HL-60 (cell line): Measurements from ENCODE around the gene HOXA7.

Experiments used
- DNase-seq, 2 experiments: peaks; one replicate each; pipeline ENCODE4 v3.0.0-alpha.2; 2010 to 2020; ENCODE audit warnings: low read depth in 1 of 2, low spot score in 1 of 2
- H3K27ac ChIP-seq: fragments of 250-450 bp; sonication (Bioruptor Pico); replicated peaks from 2 replicates; pipeline ENCODE4 v1.5.1; 2020; ENCODE audit warnings: mild to moderate bottlenecking, moderate library complexity
- H3K27me3 ChIP-seq: fragments of 250-450 bp; sonication (Bioruptor Pico); 2 replicates; pipeline ENCODE4 v1.5.1; 2021; ENCODE audit warnings: mild to moderate bottlenecking, moderate library complexity; ENCODE audit not compliant: insufficient read depth, poor library complexity, severe bottlenecking
- H3K4me3 ChIP-seq: replicated peaks from 2 replicates; pipeline ENCODE4 v1.5.1; 2011; ENCODE audit warnings: mild to moderate bottlenecking, control low read depth, low read length; ENCODE audit not compliant: insufficient read depth
- CTCF ChIP-seq: IDR thresholded peaks from one replicate; pipeline ENCODE4 v1.5.1; 2011; ENCODE audit warnings: low read length, control low read depth, inconsistent platforms; ENCODE audit not compliant: insufficient read depth
- GABPA ChIP-seq: IDR thresholded peaks from 2 replicates; pipeline ENCODE4 v1.6.1; 2012; ENCODE audit warnings: low read depth
- POLR2AphosphoS5 ChIP-seq: IDR thresholded peaks from 2 replicates; pipeline ENCODE4 v1.6.1; 2012; ENCODE audit warnings: low read depth
- SPI1 ChIP-seq: IDR thresholded peaks from 2 replicates; pipeline ENCODE4 v1.6.1; 2012; ENCODE audit warnings: low read depth, mild to moderate bottlenecking, borderline replicate concordance
- TF ChIP-seq, protein P1 (sequence below): IDR thresholded peaks from 2 replicates; pipeline ENCODE4 v1.6.1; 2012; ENCODE audit warnings: low read depth; ENCODE audit not compliant: insufficient replicate concordance

Gene HOXA7

DNA sequence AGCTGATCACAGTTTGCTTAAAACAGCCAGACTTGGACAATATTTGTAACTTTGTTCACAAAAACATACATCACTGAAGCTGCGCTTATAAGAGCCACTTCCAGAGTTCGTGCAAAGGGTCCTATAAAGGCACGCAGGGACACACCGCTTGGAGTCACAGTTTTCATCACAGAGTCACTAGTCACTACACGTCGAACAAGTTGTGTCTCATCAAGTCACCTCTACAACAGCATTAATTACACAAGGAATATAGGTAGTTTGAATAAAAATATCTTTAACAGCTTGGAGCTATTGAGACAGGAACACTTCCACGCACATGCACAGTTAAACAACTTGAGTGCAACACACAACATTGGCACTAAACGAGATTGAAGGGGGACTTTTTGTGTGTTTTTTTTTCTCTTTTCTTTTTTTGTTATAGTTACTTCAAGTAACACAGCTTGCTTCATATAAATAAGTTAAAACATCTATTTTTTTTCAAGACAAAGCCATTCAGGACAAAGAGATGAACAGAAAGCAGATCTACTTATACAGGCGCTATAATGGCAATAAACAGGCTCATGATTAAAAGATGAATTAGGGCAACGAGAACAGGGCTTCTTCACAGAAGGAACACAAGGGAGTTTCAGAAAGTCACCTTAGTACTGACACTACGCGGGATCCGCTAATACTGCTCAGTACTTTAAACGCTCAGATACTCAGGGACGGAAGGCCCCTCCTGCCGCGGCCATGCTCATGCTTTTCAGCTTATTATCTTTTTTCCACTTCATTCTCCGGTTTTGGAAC lies 15.1 kb downstream of the HOXA7 start:
- H3K4me3 ChIP-seq = no peak overlapping the region
- TF ChIP-seq, protein P1, sequence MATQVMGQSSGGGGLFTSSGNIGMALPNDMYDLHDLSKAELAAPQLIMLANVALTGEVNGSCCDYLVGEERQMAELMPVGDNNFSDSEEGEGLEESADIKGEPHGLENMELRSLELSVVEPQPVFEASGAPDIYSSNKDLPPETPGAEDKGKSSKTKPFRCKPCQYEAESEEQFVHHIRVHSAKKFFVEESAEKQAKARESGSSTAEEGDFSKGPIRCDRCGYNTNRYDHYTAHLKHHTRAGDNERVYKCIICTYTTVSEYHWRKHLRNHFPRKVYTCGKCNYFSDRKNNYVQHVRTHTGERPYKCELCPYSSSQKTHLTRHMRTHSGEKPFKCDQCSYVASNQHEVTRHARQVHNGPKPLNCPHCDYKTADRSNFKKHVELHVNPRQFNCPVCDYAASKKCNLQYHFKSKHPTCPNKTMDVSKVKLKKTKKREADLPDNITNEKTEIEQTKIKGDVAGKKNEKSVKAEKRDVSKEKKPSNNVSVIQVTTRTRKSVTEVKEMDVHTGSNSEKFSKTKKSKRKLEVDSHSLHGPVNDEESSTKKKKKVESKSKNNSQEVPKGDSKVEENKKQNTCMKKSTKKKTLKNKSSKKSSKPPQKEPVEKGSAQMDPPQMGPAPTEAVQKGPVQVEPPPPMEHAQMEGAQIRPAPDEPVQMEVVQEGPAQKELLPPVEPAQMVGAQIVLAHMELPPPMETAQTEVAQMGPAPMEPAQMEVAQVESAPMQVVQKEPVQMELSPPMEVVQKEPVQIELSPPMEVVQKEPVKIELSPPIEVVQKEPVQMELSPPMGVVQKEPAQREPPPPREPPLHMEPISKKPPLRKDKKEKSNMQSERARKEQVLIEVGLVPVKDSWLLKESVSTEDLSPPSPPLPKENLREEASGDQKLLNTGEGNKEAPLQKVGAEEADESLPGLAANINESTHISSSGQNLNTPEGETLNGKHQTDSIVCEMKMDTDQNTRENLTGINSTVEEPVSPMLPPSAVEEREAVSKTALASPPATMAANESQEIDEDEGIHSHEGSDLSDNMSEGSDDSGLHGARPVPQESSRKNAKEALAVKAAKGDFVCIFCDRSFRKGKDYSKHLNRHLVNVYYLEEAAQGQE = no peak
- no peak for TF ChIP-seq SPI1
- no peak for DNase-seq
- no peak overlapping the region for H3K27ac ChIP-seq
- peaks cover 3% of the 10 kb centered on the region for H3K27me3 ChIP-seq

GRCh38 chr7:27140126-27140857 lies 16.2 kb downstream of the HOXA7 start:
- H3K4me3 ChIP-seq = no peak overlapping the region
- no peak overlapping the region for H3K27ac ChIP-seq
- peaks cover 3% of the 10 kb centered on the region for H3K27me3 ChIP-seq
- TF ChIP-seq, protein P1 = no peak
- no peak for TF ChIP-seq POLR2AphosphoS5
- TF ChIP-seq CTCF = no peak
- no peak for TF ChIP-seq SPI1
- TF ChIP-seq GABPA = no peak
- DNase-seq = no peak

GRCh38 chr7:27139334-27140125 lies 16.9 kb downstream of the HOXA7 start:
- Histone ChIP-seq H3K27ac (no peak overlapping the region), H3K4me3 (no peak overlapping the region), H3K27me3 (peaks cover 3% of the 10 kb centered on the region)
- TF ChIP-seq SPI1 (no peak), CTCF (no peak), GABPA (no peak), POLR2AphosphoS5 (no peak)
- TF ChIP-seq, protein P1 = no peak
- DNase-seq = no peak
